GM19467 (cell line): ENCODE results near the gene MVK.
"Not testable (repeated sequence)": the region's sequence is repeated elsewhere in the genome, so short reads cannot be mapped to it uniquely, and the experiment has no call there.

ENCODE experiments used
- ATAC-seq: cut with Tn5 transposase; IDR thresholded peaks from one replicate; pipeline ENCODE4 v1.9.1; 2021; ENCODE audit warnings: mild to moderate bottlenecking, moderate library complexity; ENCODE audit not compliant: unreplicated experiment

Gene MVK

GRCh38 chr12:109588461-109589239, 15.1 kb downstream of the MVK start:
- ATAC-seq = no peak

- ATAC-seq = no peak
These were observed 15.6 kb downstream of the MVK start for GRCh38 chr12:109589240-109589590.

- no peak for ATAC-seq
These were observed 16.2 kb downstream of the MVK start for GRCh38 chr12:109589691-109590245.

GRCh38 chr12:109590566-109590965, 17.0 kb downstream of the MVK start:
- no peak for ATAC-seq

GRCh38 chr12:109591041-109591440, 17.4 kb downstream of the MVK start:
- no peak for ATAC-seq

- no peak for ATAC-seq
These were observed 18.8 kb downstream of the MVK start for GRCh38 chr12:109592195-109592904.

- no peak for ATAC-seq
These were observed 19.3 kb downstream of the MVK start for GRCh38 chr12:109592905-109593272.

GRCh38 chr12:109594556-109595317, 21.1 kb downstream of the MVK start:
- no peak for ATAC-seq

- no peak for ATAC-seq
These were observed 21.8 kb downstream of the MVK start for GRCh38 chr12:109595321-109595902.

GRCh38 chr12:109596418-109597244, 23.0 kb downstream of the MVK start:
- ATAC-seq = no peak

GRCh38 chr12:109597414-109597794, 23.8 kb downstream of the MVK start:
- no peak for ATAC-seq

- no peak for ATAC-seq
These were observed 24.3 kb downstream of the MVK start for GRCh38 chr12:109597795-109598427.

GRCh38 chr12:109598428-109598854, 24.8 kb downstream of the MVK start:
- no peak for ATAC-seq

- no peak for ATAC-seq
These were observed 25.5 kb downstream of the MVK start for GRCh38 chr12:109599087-109599486.

- no peak for ATAC-seq
These were observed 26.9 kb downstream of the MVK start for GRCh38 chr12:109600481-109600880.

GRCh38 chr12:109600995-109601394, 27.4 kb downstream of the MVK start:
- no peak for ATAC-seq

GRCh38 chr12:109601557-109601956, 28.0 kb downstream of the MVK start:
- no peak for ATAC-seq

- ATAC-seq = not testable (repeated sequence)
These were observed 28.5 kb downstream of the MVK start for GRCh38 chr12:109602132-109602531.

GRCh38 chr12:109604132-109604585, 30.6 kb downstream of the MVK start:
- no peak for ATAC-seq

GRCh38 chr12:109605016-109605415, 31.4 kb downstream of the MVK start:
- no peak for ATAC-seq
